Hepatocyte (in vitro differentiated cells): ENCODE results near the gene NADSYN1. TPM values are rescaled to one million over a fixed set of nuclear protein-coding genes. Genes with fewer than 3 reads are reported as not detected.
"Not testable (repeated sequence)": the region's sequence is repeated elsewhere in the genome, so short reads cannot be mapped to it uniquely, and the experiment has no call there.

ENCODE experiments used
- DNase-seq: peaks from one replicate; pipeline ENCODE4 v3.0.0-alpha.2; 2016; ENCODE audit warnings: low spot score
- H2AFZ ChIP-seq: fragments of 200-600 bp; sonication (generic); 2 replicates; pipeline ENCODE4 v1.6.0; 2016; ENCODE audit warnings: antibody characterized with exemption, mild to moderate bottlenecking
- H3K27ac ChIP-seq: fragments of 200-600 bp; sonication (generic); 2 replicates; pipeline ENCODE4 v1.5.1; 2016; ENCODE audit warnings: mild to moderate bottlenecking
- H3K27me3 ChIP-seq: fragments of 200-600 bp; sonication (generic); 2 replicates; pipeline ENCODE4 v1.6.1; 2016
- H3K36me3 ChIP-seq: fragments of 200-600 bp; sonication (generic); replicated peaks from 2 replicates; pipeline ENCODE4 v1.5.1; 2016; ENCODE audit warnings: low read depth; ENCODE audit not compliant: insufficient read depth
- H3K4me1 ChIP-seq: fragments of 200-600 bp; sonication (generic); 2 replicates; pipeline ENCODE4 v1.5.1; 2016; ENCODE audit warnings: mild to moderate bottlenecking, moderate library complexity; ENCODE audit not compliant: insufficient read depth
- H3K4me2 ChIP-seq: fragments of 200-600 bp; sonication (generic); 2 replicates; pipeline ENCODE4 v1.6.0; 2016
- H3K4me3 ChIP-seq: fragments of 200-600 bp; sonication (generic); 2 replicates; pipeline ENCODE4 v1.5.1; 2016; ENCODE audit warnings: mild to moderate bottlenecking
- H3K79me2 ChIP-seq: fragments of 200-600 bp; sonication (generic); 2 replicates; pipeline ENCODE4 v1.6.0; 2017; ENCODE audit warnings: mild to moderate bottlenecking
- H3K9me2 ChIP-seq: fragments of 200-600 bp; sonication (generic); replicated peaks from 2 replicates; pipeline ENCODE4 v1.6.0; 2017; ENCODE audit warnings: mild to moderate bottlenecking; ENCODE audit not compliant: insufficient read depth
- H3K9me3 ChIP-seq: fragments of 200-600 bp; sonication (generic); 2 replicates; pipeline ENCODE4 v1.5.1; 2016; ENCODE audit warnings: low read depth, mild to moderate bottlenecking
- H4K20me1 ChIP-seq: fragments of 200-600 bp; sonication (generic); 2 replicates; pipeline ENCODE4 v1.6.0; 2016; ENCODE audit warnings: mild to moderate bottlenecking; ENCODE audit not compliant: insufficient read depth, poor library complexity, severe bottlenecking
- CTCF ChIP-seq: fragments of 200-600 bp; sonication (generic); IDR thresholded peaks from 2 replicates; pipeline ENCODE4 v1.5.1; 2016; ENCODE audit warnings: antibody characterized with exemption, mild to moderate bottlenecking; ENCODE audit not compliant: poor library complexity
- EZH2 ChIP-seq: fragments of 200-600 bp; sonication (generic); IDR thresholded peaks from 2 replicates; pipeline ENCODE4 v1.6.1; 2016; ENCODE audit warnings: antibody characterized with exemption, mild to moderate bottlenecking, borderline replicate concordance
- EZH2phosphoT487 ChIP-seq: fragments of 200-600 bp; sonication (generic); IDR thresholded peaks from one replicate; pipeline ENCODE4 v1.6.1; 2018; ENCODE audit warnings: antibody characterized with exemption, mild to moderate bottlenecking, low read depth, moderate library complexity; ENCODE audit not compliant: unreplicated experiment, severe bottlenecking
- WGBS: methylation state at CpG from one replicate; pipeline ENCODE4 v1.1.6; 2016; ENCODE audit warnings: low lambda C conversion rate; ENCODE audit errors: missing lambda C conversion rate; 5-methylcytosine and 5-hydroxymethylcytosine counted together
- polyA plus RNA-seq: library from polyadenylated mRNA; unstranded; fragments of >200 nt; fragmentation: Nextera tagmentation; extraction: Ambion mirVana; gene quantifications from 2 replicates; pipeline ENCODE4 v1.2.1, GENCODE V29; 2016
- total RNA-seq: library from RNA; depleted of rRNA; stranded (reverse); fragments of >200 nt; gene quantifications from 2 replicates; pipeline ENCODE4 v1.2.3, GENCODE V29; 2014

NADSYN1 gene
- total and polyA plus RNA-seq, 2 experiments from 2014 or later = 42.0 to 43.7 TPM

DNA sequence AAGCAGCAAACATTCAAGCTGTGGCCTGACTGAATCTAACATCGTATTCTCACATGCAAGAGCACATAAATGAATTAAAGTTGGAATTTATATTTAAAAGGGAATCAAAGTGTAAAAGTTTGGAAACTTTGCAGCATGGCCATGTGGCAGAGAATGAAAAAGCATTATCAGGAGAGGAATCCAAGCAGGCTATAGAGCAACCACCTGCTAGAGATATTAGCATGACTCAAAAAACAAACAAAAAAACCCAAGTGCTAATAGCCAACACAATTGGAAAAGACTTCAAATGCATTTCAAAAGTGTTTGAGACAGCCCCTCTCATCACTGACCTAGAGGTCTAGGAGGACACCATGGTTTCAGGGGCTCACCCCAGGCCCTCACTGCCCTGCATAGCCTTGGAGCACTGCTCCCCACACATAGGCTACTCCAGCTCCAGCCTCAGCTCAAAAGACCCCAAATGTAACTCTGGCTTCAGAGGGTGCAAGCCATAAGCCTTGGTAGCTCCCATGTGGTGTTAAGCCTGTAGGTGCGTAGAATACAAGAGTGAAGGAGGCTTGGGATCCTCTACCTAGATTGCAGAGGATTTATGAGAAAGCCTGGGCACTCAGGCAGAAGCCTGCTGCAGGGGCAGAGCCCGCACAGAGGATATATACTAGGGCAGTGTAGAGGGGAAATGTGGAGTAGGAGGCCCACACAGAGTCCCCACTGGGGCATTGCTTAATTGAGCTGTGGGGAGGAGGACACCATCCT, 72.4 kb downstream of the NADSYN1 start:
- TF ChIP-seq EZH2 (no peak), EZH2phosphoT487 (no peak), CTCF (no peak)
- WGBS = 77% methylated on average over 3 of the region's 3 CpGs
- H3K27me3 ChIP-seq = no peaks in the 10 kb centered on the region
- no peak for DNase-seq
- no peak overlapping the region for H3K4me2 ChIP-seq
- H4K20me1 ChIP-seq = no peaks in the 10 kb centered on the region
- H3K36me3 ChIP-seq = no peaks in the 10 kb centered on the region
- H3K9me3 ChIP-seq = no peaks in the 10 kb centered on the region
- H3K79me2 ChIP-seq = no peaks in the 10 kb centered on the region
- no peak overlapping the region for H3K27ac ChIP-seq
- H3K4me1 ChIP-seq = peaks cover 4% of the 10 kb centered on the region
- no peak overlapping the region for H3K4me3 ChIP-seq
- no peaks in the 10 kb centered on the region for H3K9me2 ChIP-seq
- H2AFZ ChIP-seq = no peak overlapping the region

DNA sequence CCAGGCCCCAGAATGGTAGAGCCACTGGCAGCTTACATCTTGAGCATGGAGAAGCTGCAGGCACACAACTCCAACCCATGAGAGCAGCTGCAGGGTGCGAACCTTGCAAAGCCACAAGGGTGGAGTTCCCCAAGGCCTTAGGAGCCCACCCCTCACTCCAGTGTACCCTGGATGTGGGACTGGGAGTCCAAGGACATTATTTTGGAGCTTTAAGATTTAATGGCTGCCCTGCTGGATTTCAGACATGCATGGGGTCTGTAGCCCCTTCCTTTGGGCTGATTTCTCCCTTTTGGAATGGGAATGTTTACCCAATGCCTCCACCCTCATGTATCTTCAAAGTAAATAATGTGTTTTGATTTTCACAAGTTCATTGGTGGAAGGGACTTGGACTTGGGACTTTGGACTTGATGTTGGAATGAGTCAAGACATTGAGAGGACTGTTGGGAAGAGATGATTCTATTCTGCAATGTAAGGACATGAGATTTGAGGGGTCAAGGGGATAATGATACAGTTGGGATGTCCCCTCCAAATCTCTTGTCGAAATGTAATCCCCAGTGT, 73.0 kb downstream of the NADSYN1 start:
- peaks cover 4% of the 10 kb centered on the region for H3K4me1 ChIP-seq
- 89% methylated on average over 2 of the region's 2 CpGs for whole genome bisulfite sequencing
- H4K20me1 ChIP-seq = no peaks in the 10 kb centered on the region
- no peaks in the 10 kb centered on the region for H3K27me3 ChIP-seq
- H3K9me3 ChIP-seq = no peaks in the 10 kb centered on the region
- H3K9me2 ChIP-seq = no peaks in the 10 kb centered on the region
- H2AFZ ChIP-seq = no peak overlapping the region
- H3K4me3 ChIP-seq = no peak overlapping the region
- no peaks in the 10 kb centered on the region for H3K79me2 ChIP-seq
- TF ChIP-seq CTCF (no peak), EZH2 (no peak), EZH2phosphoT487 (no peak)
- no peak overlapping the region for H3K4me2 ChIP-seq
- peak; percentile 26 for DNase-seq
- no peaks in the 10 kb centered on the region for H3K36me3 ChIP-seq
- H3K27ac ChIP-seq = no peak overlapping the region

GRCh38 chr11:71526796-71527575, 74.0 kb downstream of the NADSYN1 start, which contains the start of gene KRTAP5-7:
KRTAP5-7 (plus strand) TSS chr11:71527267; CDS start chr11:71527301, 34 bp downstream.
- not testable (repeated sequence) for H3K36me3 ChIP-seq, H3K9me2 ChIP-seq, H3K79me2 ChIP-seq, H2AFZ ChIP-seq, H3K4me3 ChIP-seq, H3K27me3 ChIP-seq, H3K4me2 ChIP-seq, H3K4me1 ChIP-seq, H3K9me3 ChIP-seq, H3K27ac ChIP-seq, DNase-seq, H4K20me1 ChIP-seq
- 85% methylated on average over 8 of the region's 10 CpGs for WGBS
